GM12865 (cell line): Measurements from ENCODE around the gene DTNBP1.

ENCODE experiments used
- DNase-seq: peaks from one replicate; pipeline ENCODE4 v3.0.0; 2010; ENCODE audit warnings: low read depth
- H3K4me3 ChIP-seq: 2 replicates; pipeline ENCODE4 v1.5.1; 2011; ENCODE audit warnings: mild to moderate bottlenecking, low read depth, low read length, control low read depth
- TF ChIP-seq, protein P1 (sequence below): IDR thresholded peaks from 2 replicates; pipeline ENCODE4 v1.5.1; 2011; ENCODE audit warnings: low read length, control low read depth, low read depth, inconsistent platforms; ENCODE audit not compliant: insufficient read depth; ENCODE audit errors: missing control alignments

The DTNBP1 gene

GRCh38 chr6:15515660-15516375 lies 147.0 kb downstream of the DTNBP1 start:
- DNase-seq, result no peak
- no peak overlapping the region for H3K4me3 ChIP-seq
- TF ChIP-seq, protein P1, sequence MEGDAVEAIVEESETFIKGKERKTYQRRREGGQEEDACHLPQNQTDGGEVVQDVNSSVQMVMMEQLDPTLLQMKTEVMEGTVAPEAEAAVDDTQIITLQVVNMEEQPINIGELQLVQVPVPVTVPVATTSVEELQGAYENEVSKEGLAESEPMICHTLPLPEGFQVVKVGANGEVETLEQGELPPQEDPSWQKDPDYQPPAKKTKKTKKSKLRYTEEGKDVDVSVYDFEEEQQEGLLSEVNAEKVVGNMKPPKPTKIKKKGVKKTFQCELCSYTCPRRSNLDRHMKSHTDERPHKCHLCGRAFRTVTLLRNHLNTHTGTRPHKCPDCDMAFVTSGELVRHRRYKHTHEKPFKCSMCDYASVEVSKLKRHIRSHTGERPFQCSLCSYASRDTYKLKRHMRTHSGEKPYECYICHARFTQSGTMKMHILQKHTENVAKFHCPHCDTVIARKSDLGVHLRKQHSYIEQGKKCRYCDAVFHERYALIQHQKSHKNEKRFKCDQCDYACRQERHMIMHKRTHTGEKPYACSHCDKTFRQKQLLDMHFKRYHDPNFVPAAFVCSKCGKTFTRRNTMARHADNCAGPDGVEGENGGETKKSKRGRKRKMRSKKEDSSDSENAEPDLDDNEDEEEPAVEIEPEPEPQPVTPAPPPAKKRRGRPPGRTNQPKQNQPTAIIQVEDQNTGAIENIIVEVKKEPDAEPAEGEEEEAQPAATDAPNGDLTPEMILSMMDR, result no peak

GRCh38 chr6:15515226-15515625 lies 147.6 kb downstream of the DTNBP1 start:
- H3K4me3 ChIP-seq, result no peak overlapping the region
- DNase-seq, result no peak
- TF ChIP-seq, protein P1, result no peak

- no peak overlapping the region for H3K4me3 ChIP-seq
- DNase-seq, result no peak
- TF ChIP-seq, protein P1, result no peak
Observed at GRCh38 chr6:15513801-15514711, 148.8 kb downstream of the DTNBP1 start.

- TF ChIP-seq, protein P1, result no peak
- DNase-seq, result no peak
Observed at GRCh38 chr6:15513131-15513771, 149.6 kb downstream of the DTNBP1 start.

GRCh38 chr6:15512721-15513120 lies 150.1 kb downstream of the DTNBP1 start:
- TF ChIP-seq, protein P1, result no peak
- no peak for DNase-seq
- no peak overlapping the region for H3K4me3 ChIP-seq

More at GRCh38 chr6:15513131-15513771, 149.6 kb downstream of the DTNBP1 start:
- no peak overlapping the region for H3K4me3 ChIP-seq

DNA sequence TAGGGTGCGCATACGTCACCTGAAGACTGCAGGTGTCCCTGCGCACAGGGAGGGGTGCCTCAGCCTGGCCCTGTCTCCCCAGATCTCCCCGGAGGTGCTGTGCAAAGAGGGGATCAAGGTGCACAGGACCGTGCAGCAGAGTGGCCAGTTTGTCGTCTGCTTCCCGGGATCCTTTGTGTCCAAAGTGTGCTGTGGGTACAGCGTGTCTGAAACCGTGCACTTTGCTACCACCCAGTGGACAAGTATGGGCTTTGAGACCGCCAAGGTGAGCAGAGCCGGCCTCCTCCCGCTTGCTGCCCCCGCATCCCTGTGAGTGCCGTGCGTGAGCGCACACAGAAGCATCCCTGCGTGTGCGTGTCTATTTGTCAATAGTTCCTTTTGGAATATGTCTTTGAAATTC lies 150.7 kb downstream of the DTNBP1 start:
- TF ChIP-seq, protein P1, result no peak
- DNase-seq, result no peak
- H3K4me3 ChIP-seq, result no peak overlapping the region
